ENCODE data around the gene COG5. TPM values are rescaled to one million over a fixed set of nuclear protein-coding genes. Genes with fewer than 3 reads are reported as not detected.
"Not testable (repeated sequence)": the region's sequence is repeated elsewhere in the genome, so short reads cannot be mapped to it uniquely, and the experiment has no call there.

COG5 gene
- total RNA-seq, 2 experiments from 2014 or later, result 40.9 to 60.2 TPM

DNA sequence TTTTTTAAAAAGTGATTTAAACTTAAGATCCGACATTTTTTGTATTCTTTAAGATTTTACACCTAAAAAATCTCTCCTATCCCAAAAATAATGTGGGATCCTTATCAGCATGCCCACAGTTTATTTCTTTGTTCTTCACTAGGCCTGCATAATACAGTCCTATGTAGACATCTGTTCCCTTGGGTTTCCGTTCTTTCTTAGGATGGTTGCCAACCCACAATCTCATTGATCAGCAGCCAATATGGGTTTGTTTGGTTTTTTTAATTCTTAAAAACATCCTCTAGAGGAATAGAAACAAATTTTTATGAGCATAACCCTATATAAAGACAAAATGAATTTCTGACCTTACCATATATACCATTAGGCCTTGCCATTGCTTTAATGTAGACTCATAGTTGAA lies 403.3 kb downstream of the COG5 start:
- no peaks in the 10 kb centered on the region for H3K4me1 ChIP-seq (ENCODE audit: insufficient read depth, low read length, poor library complexity, severe bottlenecking)
- H3K79me2 ChIP-seq (ENCODE audit: insufficient read depth, low read depth, low read length), result no peaks in the 10 kb centered on the region
- intact Hi-C loops (cut with micrococcal nuclease; ENCODE audit: unreplicated experiment), result loop anchor here (10.0 kb wide), 1 partner anchor 876 kb away; the partner anchor contains the start of gene NAMPT
- TF ChIP-seq EZH2phosphoT487 (IDR thresholded peaks at IDR 0.05; ENCODE audit: borderline replicate concordance, low read depth, low read length), result no peak
- TF ChIP-seq, protein P1, sequence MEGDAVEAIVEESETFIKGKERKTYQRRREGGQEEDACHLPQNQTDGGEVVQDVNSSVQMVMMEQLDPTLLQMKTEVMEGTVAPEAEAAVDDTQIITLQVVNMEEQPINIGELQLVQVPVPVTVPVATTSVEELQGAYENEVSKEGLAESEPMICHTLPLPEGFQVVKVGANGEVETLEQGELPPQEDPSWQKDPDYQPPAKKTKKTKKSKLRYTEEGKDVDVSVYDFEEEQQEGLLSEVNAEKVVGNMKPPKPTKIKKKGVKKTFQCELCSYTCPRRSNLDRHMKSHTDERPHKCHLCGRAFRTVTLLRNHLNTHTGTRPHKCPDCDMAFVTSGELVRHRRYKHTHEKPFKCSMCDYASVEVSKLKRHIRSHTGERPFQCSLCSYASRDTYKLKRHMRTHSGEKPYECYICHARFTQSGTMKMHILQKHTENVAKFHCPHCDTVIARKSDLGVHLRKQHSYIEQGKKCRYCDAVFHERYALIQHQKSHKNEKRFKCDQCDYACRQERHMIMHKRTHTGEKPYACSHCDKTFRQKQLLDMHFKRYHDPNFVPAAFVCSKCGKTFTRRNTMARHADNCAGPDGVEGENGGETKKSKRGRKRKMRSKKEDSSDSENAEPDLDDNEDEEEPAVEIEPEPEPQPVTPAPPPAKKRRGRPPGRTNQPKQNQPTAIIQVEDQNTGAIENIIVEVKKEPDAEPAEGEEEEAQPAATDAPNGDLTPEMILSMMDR (conservative IDR thresholded peaks at IDR 0.05; ENCODE audit: low read length), result no peak
- no peaks in the 10 kb centered on the region for H4K20me1 ChIP-seq (ENCODE audit: insufficient read depth, low read length)
- no peak overlapping the region for H2AFZ ChIP-seq (ENCODE audit: low read length)
- DNase-seq (ENCODE audit: low spot score), result no peak
- ChIA-PET POLR2A (interaction anchor here (0.9 kb wide), 1 partner anchor 213 kb away, joined by 3 read pairs; no protein-coding TSS in a partner anchor), CTCF (ENCODE audit: unreplicated experiment) (no interaction called here)
- no TSS peak for BruUV-seq (replicated peaks)
- peaks cover 58% of the 10 kb centered on the region for H3K36me3 ChIP-seq (ENCODE audit: insufficient read depth, low read length)
- H3K4me2 ChIP-seq (ENCODE audit: low read length), result no peak overlapping the region
- H3K9me2 ChIP-seq (ENCODE audit: insufficient read depth, low read length), result no peaks in the 10 kb centered on the region
- no peak overlapping the region for H3K4me3 ChIP-seq (ENCODE audit: low read depth, low read length, poor library complexity, severe bottlenecking)
- H3K9me3 ChIP-seq (ENCODE audit: low read length), result no peaks in the 10 kb centered on the region
- no peak overlapping the region for H3K27ac ChIP-seq (ENCODE audit: low read depth, low read length, poor library complexity, severe bottlenecking)

DNA sequence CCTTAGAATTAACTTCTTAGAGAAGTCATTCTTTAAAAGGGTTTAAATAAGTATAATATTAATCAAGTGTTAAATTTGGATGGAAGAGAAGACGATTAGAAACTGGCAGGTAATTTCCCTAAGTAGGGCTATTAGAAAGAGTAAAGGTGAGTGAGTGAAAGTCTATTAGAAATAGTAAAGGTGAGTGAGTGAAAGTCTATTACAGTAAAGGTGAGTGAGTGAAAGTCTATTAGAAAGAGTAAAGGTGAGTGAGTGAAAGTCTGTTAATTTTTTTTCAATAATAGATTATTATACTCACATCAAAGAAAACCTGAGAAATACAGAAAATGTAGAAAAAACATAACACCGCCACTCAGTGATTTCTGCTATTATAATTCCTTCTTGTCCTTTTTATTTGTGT lies 405.7 kb downstream of the COG5 start:
- ChIA-PET CTCF (ENCODE audit: unreplicated experiment) (no interaction called here), POLR2A (no interaction called here)
- H3K4me1 ChIP-seq (ENCODE audit: insufficient read depth, low read length, poor library complexity, severe bottlenecking), result no peaks in the 10 kb centered on the region
- no peak for DNase-seq (ENCODE audit: low spot score)
- no peaks in the 10 kb centered on the region for H3K79me2 ChIP-seq (ENCODE audit: insufficient read depth, low read depth, low read length)
- TF ChIP-seq, protein P1 (conservative IDR thresholded peaks at IDR 0.05; ENCODE audit: low read length), result no peak
- TF ChIP-seq EZH2phosphoT487 (IDR thresholded peaks at IDR 0.05; ENCODE audit: borderline replicate concordance, low read depth, low read length), result no peak
- no peaks in the 10 kb centered on the region for H3K9me2 ChIP-seq (ENCODE audit: insufficient read depth, low read length)
- no TSS peak for BruUV-seq (replicated peaks)
- intact Hi-C loops (cut with micrococcal nuclease; ENCODE audit: unreplicated experiment), result no loop called here
- no peaks in the 10 kb centered on the region for H4K20me1 ChIP-seq (ENCODE audit: insufficient read depth, low read length)
- no peak overlapping the region for H3K27ac ChIP-seq (ENCODE audit: low read depth, low read length, poor library complexity, severe bottlenecking)
- H3K4me3 ChIP-seq (ENCODE audit: low read depth, low read length, poor library complexity, severe bottlenecking), result no peak overlapping the region
- no peaks in the 10 kb centered on the region for H3K9me3 ChIP-seq (ENCODE audit: low read length)
- no peak overlapping the region for H2AFZ ChIP-seq (ENCODE audit: low read length)
- peaks cover 82% of the 10 kb centered on the region for H3K36me3 ChIP-seq (ENCODE audit: insufficient read depth, low read length)
- no peak overlapping the region for H3K4me2 ChIP-seq (ENCODE audit: low read length)

DNA sequence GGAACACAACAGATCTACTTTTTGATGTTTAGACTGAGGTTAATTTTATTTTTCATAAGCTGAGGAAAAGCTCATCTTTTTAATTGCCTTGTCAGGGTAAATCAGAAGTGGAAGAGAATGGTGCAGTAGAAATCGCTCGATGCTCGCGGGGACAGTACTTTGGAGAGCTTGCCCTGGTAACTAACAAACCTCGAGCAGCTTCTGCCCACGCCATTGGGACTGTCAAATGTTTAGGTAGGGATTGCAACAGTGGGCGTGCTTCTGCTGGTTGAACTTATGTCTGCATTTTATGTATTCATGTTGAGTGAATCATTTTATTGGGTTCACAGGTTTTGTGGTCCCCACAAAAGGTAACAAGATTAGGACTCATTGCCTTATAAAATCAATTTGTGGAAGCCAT lies 406.6 kb downstream of the COG5 start:
- TF ChIP-seq, protein P1 (conservative IDR thresholded peaks at IDR 0.05; ENCODE audit: low read length), result no peak
- no peak for TF ChIP-seq EZH2phosphoT487 (IDR thresholded peaks at IDR 0.05; ENCODE audit: borderline replicate concordance, low read depth, low read length)
- CTCF ChIA-PET (ENCODE audit: unreplicated experiment), result no interaction called here
- DNase-seq (ENCODE audit: low spot score), result no peak

DNA sequence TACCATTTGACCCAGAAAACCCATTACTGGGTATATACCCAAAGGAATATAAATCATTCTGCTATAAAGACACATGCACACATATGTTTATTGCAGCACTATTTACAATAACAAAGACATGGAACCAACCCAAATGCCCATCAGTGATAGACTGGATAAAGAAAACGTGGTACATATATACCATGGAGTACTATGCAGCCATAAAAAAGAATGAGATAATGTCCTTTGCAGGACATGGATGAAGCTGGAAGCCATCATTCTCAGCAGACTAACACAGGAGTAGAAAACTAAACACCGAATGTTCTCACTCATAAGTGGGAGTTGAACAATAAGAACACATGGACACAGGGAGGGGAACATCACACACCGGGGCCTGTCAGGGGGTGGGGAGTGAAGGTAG lies 408.0 kb downstream of the COG5 start:
- H3K9me2 ChIP-seq (ENCODE audit: insufficient read depth, low read length); H4K20me1 ChIP-seq (ENCODE audit: insufficient read depth, low read length); DNase-seq (ENCODE audit: low spot score); H3K4me1 ChIP-seq (ENCODE audit: insufficient read depth, low read length, poor library complexity, severe bottlenecking); H3K9me3 ChIP-seq (ENCODE audit: low read length); H3K4me2 ChIP-seq (ENCODE audit: low read length); H2AFZ ChIP-seq (ENCODE audit: low read length); BruUV-seq (replicated peaks); CTCF ChIA-PET (ENCODE audit: unreplicated experiment); intact Hi-C loops (cut with micrococcal nuclease; ENCODE audit: unreplicated experiment); H3K4me3 ChIP-seq (ENCODE audit: low read depth, low read length, poor library complexity, severe bottlenecking); H3K27ac ChIP-seq (ENCODE audit: low read depth, low read length, poor library complexity, severe bottlenecking): not testable (repeated sequence)
- Histone ChIP-seq H3K79me2 (ENCODE audit: insufficient read depth, low read depth, low read length) (peaks cover 11% of the 10 kb centered on the region; the same call in 1 of the 2 replicates), H3K36me3 (ENCODE audit: insufficient read depth, low read length) (peaks cover 92% of the 10 kb centered on the region)
- POLR2A ChIA-PET, result interaction anchor here (0.6 kb wide), 1 partner anchor 11 kb away, joined by 3 read pairs; no protein-coding TSS in a partner anchor

More for the DNA sequence above, 406.6 kb downstream of the COG5 start:
- Histone ChIP-seq H3K9me2 (ENCODE audit: insufficient read depth, low read length) (no peaks in the 10 kb centered on the region), H3K36me3 (ENCODE audit: insufficient read depth, low read length) (peaks cover 91% of the 10 kb centered on the region), H2AFZ (ENCODE audit: low read length) (no peak overlapping the region), H3K79me2 (ENCODE audit: insufficient read depth, low read depth, low read length) (peaks cover 5% of the 10 kb centered on the region; the same call in 1 of the 2 replicates), H3K9me3 (ENCODE audit: low read length) (no peaks in the 10 kb centered on the region), H3K4me2 (ENCODE audit: low read length) (no peak overlapping the region), H3K27ac (ENCODE audit: low read depth, low read length, poor library complexity, severe bottlenecking) (no peak overlapping the region), H4K20me1 (ENCODE audit: insufficient read depth, low read length) (no peaks in the 10 kb centered on the region), H3K4me3 (ENCODE audit: low read depth, low read length, poor library complexity, severe bottlenecking) (no peak overlapping the region), H3K4me1 (ENCODE audit: insufficient read depth, low read length, poor library complexity, severe bottlenecking) (no peaks in the 10 kb centered on the region)
- no TSS peak for BruUV-seq (replicated peaks)
- intact Hi-C loops (cut with micrococcal nuclease; ENCODE audit: unreplicated experiment), result no loop called here
- POLR2A ChIA-PET, result interaction anchor here (0.6 to 0.9 kb wide), 2 partner anchors 295 to 401 kb away, joined by 3 to 4 read pairs; no protein-coding TSS in a partner anchor

All from OCI-LY7 (cell line).